ENCODE results near the gene MAPKAP1. TPM values are rescaled to one million over a fixed set of nuclear protein-coding genes. Genes with fewer than 3 reads are reported as not detected.

MAPKAP1 gene
- total RNA-seq, 2 donors from 2014 or later: 54.9 to 70.1 TPM

DNA sequence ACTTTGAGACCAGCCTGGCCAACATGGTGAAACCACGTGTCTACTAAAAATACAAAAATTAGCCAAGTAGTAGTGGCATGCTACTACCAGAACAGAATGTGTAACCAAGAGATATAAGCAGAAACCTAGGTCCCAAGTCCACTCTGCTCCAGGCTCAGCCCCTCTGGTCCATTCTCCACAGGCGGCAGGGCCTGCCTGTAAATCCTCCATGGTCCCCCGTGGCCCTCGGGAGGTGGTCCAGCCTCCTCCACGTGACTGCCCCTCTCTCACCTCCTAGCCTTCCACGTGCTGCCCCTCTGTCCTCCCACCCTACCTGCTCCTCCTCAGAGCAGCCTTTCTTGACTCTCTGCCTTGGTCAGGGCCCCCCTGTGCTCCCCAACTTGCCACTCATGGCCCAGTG is 318.0 kb downstream of the MAPKAP1 start:
- H3K4me1 ChIP-seq: no peaks in the 10 kb centered on the region
- no peaks in the 10 kb centered on the region for H3K27me3 ChIP-seq
- no peak overlapping the region for H3K4me3 ChIP-seq
- TF ChIP-seq, protein P1, sequence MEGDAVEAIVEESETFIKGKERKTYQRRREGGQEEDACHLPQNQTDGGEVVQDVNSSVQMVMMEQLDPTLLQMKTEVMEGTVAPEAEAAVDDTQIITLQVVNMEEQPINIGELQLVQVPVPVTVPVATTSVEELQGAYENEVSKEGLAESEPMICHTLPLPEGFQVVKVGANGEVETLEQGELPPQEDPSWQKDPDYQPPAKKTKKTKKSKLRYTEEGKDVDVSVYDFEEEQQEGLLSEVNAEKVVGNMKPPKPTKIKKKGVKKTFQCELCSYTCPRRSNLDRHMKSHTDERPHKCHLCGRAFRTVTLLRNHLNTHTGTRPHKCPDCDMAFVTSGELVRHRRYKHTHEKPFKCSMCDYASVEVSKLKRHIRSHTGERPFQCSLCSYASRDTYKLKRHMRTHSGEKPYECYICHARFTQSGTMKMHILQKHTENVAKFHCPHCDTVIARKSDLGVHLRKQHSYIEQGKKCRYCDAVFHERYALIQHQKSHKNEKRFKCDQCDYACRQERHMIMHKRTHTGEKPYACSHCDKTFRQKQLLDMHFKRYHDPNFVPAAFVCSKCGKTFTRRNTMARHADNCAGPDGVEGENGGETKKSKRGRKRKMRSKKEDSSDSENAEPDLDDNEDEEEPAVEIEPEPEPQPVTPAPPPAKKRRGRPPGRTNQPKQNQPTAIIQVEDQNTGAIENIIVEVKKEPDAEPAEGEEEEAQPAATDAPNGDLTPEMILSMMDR (IDR thresholded peaks at IDR 0.05): no peak
- H3K36me3 ChIP-seq: no peaks in the 10 kb centered on the region
- no peak overlapping the region for H3K27ac ChIP-seq
- DNase-seq: no peak
- H3K9ac ChIP-seq (ENCODE audit: low read depth in 2 of 2, low read length in 2 of 2): no peak overlapping the region
- intact Hi-C loops (cut with DNase I): no loop called here
- no peaks in the 10 kb centered on the region for H3K9me3 ChIP-seq

- H3K4me3 ChIP-seq: no peak overlapping the region
- no peaks in the 10 kb centered on the region for H3K36me3 ChIP-seq
- H3K9me3 ChIP-seq: no peaks in the 10 kb centered on the region
- no peaks in the 10 kb centered on the region for H3K27me3 ChIP-seq
- intact Hi-C loops (cut with DNase I): no loop called here
- H3K9ac ChIP-seq (ENCODE audit: low read depth in 2 of 2, low read length in 2 of 2): no peak overlapping the region
- TF ChIP-seq, protein P1 (IDR thresholded peaks at IDR 0.05): no peak
- H3K27ac ChIP-seq: no peak overlapping the region
- no peaks in the 10 kb centered on the region for H3K4me1 ChIP-seq
- DNase-seq: no peak
Observed at GRCh38 chr9:125387861-125388524, 319.0 kb downstream of the MAPKAP1 start.

Other genes starting within 250 kb of the MAPKAP1 start
- 10 to 100 TPM; 15.1 to 21.1 TPM for gene PBX3, start 40.2 kb upstream of the MAPKAP1 start, total RNA-seq

All from colonic mucosa (tissue), 4 donors.